CD14-positive monocyte (primary cell): ENCODE measurements around the gene COL19A1. TPM values are rescaled to one million over a fixed set of nuclear protein-coding genes. Genes with fewer than 3 reads are reported as not detected.

ENCODE experiments used
- DNase-seq, 3 donors: peaks; one replicate each; pipeline ENCODE4 v3.0.0-alpha.2; 2011 to 2022
- H2AFZ ChIP-seq: 2 replicates; pipeline ENCODE4 v1.6.0; 2012; ENCODE audit warnings: mild to moderate bottlenecking, low read depth, low read length, inconsistent platforms; ENCODE audit not compliant: insufficient read depth, poor library complexity, severe bottlenecking
- H3K27ac ChIP-seq, 2 donors: 1 replicate in 1 of 2; 2 replicates in 1 of 2; pipeline ENCODE4 v1.5.1; 2012 to 2013; ENCODE audit warnings: low read length in 2 of 2, control low read depth in 1 of 2, inconsistent platforms in 1 of 2, low read depth in 1 of 2, mild to moderate bottlenecking in 1 of 2
- H3K27me3 ChIP-seq, 2 donors: one replicate each; pipeline versions ENCODE4 v1.6.0 to v1.6.1; 2011 to 2013; ENCODE audit warnings: low read length in 2 of 2; ENCODE audit not compliant: control insufficient read depth in 2 of 2, insufficient read depth in 2 of 2
- H3K36me3 ChIP-seq, 2 donors: replicated peaks in 1 of 2; 1 replicate in 1 of 2; 2 replicates in 1 of 2; pipeline versions ENCODE4 v1.5.1 to v1.6.1; 2012 to 2013; ENCODE audit warnings: low read length in 2 of 2, control low read depth in 1 of 2, inconsistent platforms in 1 of 2, mild to moderate bottlenecking in 1 of 2; ENCODE audit not compliant: insufficient read depth in 2 of 2, control insufficient read depth in 1 of 2
- H3K4me1 ChIP-seq, 2 donors: 1 replicate in 1 of 2; 2 replicates in 1 of 2; pipeline versions ENCODE4 v1.5.1 to v1.6.1; 2012 to 2013; ENCODE audit warnings: low read length in 2 of 2, control low read depth in 1 of 2, inconsistent platforms in 1 of 2, mild to moderate bottlenecking in 1 of 2, moderate library complexity in 1 of 2; ENCODE audit not compliant: insufficient read depth in 2 of 2, control insufficient read depth in 1 of 2
- H3K4me2 ChIP-seq: replicated peaks from 2 replicates; pipeline ENCODE3; 2012; ENCODE audit warnings: low read length, moderate library complexity, mild to moderate bottlenecking; ENCODE audit not compliant: poor library complexity, severe bottlenecking; ENCODE audit errors: extremely low read depth
- H3K4me3 ChIP-seq, 3 experiments: fragments of 200-600 bp in 1 of 3; sonication (generic) in 1 of 3; replicated peaks in 1 of 3; 1 replicate in 2 of 3; 2 replicates in 1 of 3; pipeline ENCODE4 v1.5.1; 2011 to 2013; ENCODE audit warnings: low read length in 3 of 3, mild to moderate bottlenecking in 3 of 3, control low read depth in 2 of 3, low read depth in 2 of 3, inconsistent platforms in 1 of 3, moderate library complexity in 1 of 3
- H3K79me2 ChIP-seq: 2 replicates; pipeline ENCODE4 v1.6.0; 2012; ENCODE audit warnings: mild to moderate bottlenecking, control low read depth, inconsistent platforms, low read length, moderate library complexity; ENCODE audit not compliant: insufficient read depth
- H3K9ac ChIP-seq: 2 replicates; pipeline ENCODE4 v1.6.0; 2017; ENCODE audit warnings: low read length, mild to moderate bottlenecking; ENCODE audit not compliant: insufficient read depth, poor library complexity, severe bottlenecking
- H3K9me3 ChIP-seq, 2 donors: replicated peaks in 1 of 2; 1 replicate in 1 of 2; 2 replicates in 1 of 2; pipeline versions ENCODE4 v1.5.1 to v1.6.1; 2012 to 2013; ENCODE audit warnings: low read length in 2 of 2, control low read depth in 1 of 2; ENCODE audit not compliant: control insufficient read depth in 1 of 2, insufficient read depth in 1 of 2
- H4K20me1 ChIP-seq: 2 replicates; pipeline ENCODE4 v1.6.0; 2012; ENCODE audit warnings: mild to moderate bottlenecking, low read length, control low read depth, moderate library complexity; ENCODE audit not compliant: insufficient read depth
- H3K27ac Mint-ChIP-seq, 7 donors: one replicate each; pipeline ENCODE4 v1.8.0; 2020; ENCODE audit warnings: mild to moderate bottlenecking in 7 of 7, mixed read lengths in 7 of 7, moderate library complexity in 6 of 7, inconsistent platforms in 2 of 7
- H3K27me3 Mint-ChIP-seq, 3 donors: one replicate each; pipeline ENCODE4 v1.8.0; 2021 to 2022; ENCODE audit warnings: low read depth in 3 of 3, mild to moderate bottlenecking in 3 of 3, mixed read lengths in 3 of 3, moderate library complexity in 3 of 3, inconsistent platforms in 1 of 3
- H3K36me3 Mint-ChIP-seq, 2 donors: one replicate each; pipeline ENCODE4 v1.8.0; 2020; ENCODE audit warnings: mixed read lengths in 2 of 2, inconsistent platforms in 1 of 2, mild to moderate bottlenecking in 1 of 2
- H3K4me1 Mint-ChIP-seq: one replicate; pipeline ENCODE4 v1.8.0; 2020; ENCODE audit warnings: mild to moderate bottlenecking, mixed read lengths
- H3K4me3 Mint-ChIP-seq, 2 donors: one replicate each; pipeline ENCODE4 v1.8.0; 2020; ENCODE audit warnings: mild to moderate bottlenecking in 2 of 2, mixed read lengths in 2 of 2, moderate library complexity in 1 of 2
- H3K9me3 Mint-ChIP-seq, 7 donors: one replicate each; pipeline ENCODE4 v1.8.0; 2020 to 2022; ENCODE audit warnings: mixed read lengths in 7 of 7, mild to moderate bottlenecking in 6 of 7, moderate library complexity in 6 of 7, inconsistent platforms in 2 of 7
- CTCF ChIP-seq: fragments of 200-600 bp; IDR thresholded peaks from one replicate; pipeline ENCODE4 v1.8.0; 2022; ENCODE audit warnings: antibody characterized with exemption, mild to moderate bottlenecking
- WGBS: methylation state at CpG from one replicate; pipeline ENCODE4 v1.1.5; 2013; ENCODE audit warnings: missing lambda C conversion rate; ENCODE audit not compliant: insufficient coverage; 5-methylcytosine and 5-hydroxymethylcytosine counted together
- intact Hi-C, 2 donors: fragments of 100-400 bp; cut with micrococcal nuclease; formaldehyde crosslinking; loops; one replicate each; pipeline versions ENCODE4 v1.15.0 to v1.15.1; 2023
- polyA plus RNA-seq, 3 donors: library from polyadenylated mRNA; depleted of rRNA in 1 of 3; unstranded in 2 of 3; stranded (reverse) in 1 of 3; fragments of 300-500 nt in 2 of 3; fragments of >200 nt in 1 of 3; fragmentation: Illumina TruSeq in 2 of 3; gene quantifications; 1 replicate in 2 of 3; 2 replicates in 1 of 3; pipeline ENCODE4 v1.2.3, GENCODE V29; 2012 to 2021

COL19A1 gene
- polyA plus RNA-seq, 3 donors: not detected

DNA sequence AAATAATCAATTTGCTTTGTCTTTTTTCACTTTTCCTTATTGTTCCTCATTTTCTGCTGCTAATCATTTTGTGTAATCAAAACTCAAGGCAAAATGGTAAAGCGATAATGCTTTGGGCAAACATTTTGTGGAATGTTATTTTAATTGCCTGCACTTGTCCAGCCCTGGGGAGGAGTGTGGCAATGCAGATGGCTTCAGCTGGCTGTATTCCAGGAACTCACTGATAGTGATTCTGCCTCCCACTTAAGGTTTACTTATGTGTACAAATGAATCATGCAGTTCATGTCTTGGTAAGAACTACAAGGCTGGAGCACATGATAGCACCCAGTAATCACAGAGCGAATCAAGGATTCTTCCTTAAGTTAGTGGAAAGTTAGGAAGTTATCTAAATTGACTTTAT is 107.8 kb downstream of the COL19A1 start:
- no peaks in the 10 kb centered on the region for H3K27me3 ChIP-seq
- no peak for TF ChIP-seq CTCF
- H3K9me3 ChIP-seq: no peaks in the 10 kb centered on the region
- H3K9me3 Mint-ChIP-seq: peaks cover 0 to 2% (median 0%) of the 10 kb centered on the region in 7 donors
- H4K20me1 ChIP-seq: no peaks in the 10 kb centered on the region
- H3K27ac Mint-ChIP-seq: no peak overlapping the region
- no peak overlapping the region for H3K9ac ChIP-seq
- no peaks in the 10 kb centered on the region for H3K79me2 ChIP-seq
- no peaks in the 10 kb centered on the region for H3K4me1 Mint-ChIP-seq
- H3K36me3 Mint-ChIP-seq: no peaks in the 10 kb centered on the region
- H3K27me3 Mint-ChIP-seq: no peaks in the 10 kb centered on the region
- H3K4me3 ChIP-seq: no peak overlapping the region
- H3K4me2 ChIP-seq: no peak overlapping the region
- no peak overlapping the region for H3K27ac ChIP-seq
- no peaks in the 10 kb centered on the region for H3K36me3 ChIP-seq
- H2AFZ ChIP-seq: no peak overlapping the region
- H3K4me1 ChIP-seq: no peaks in the 10 kb centered on the region
- intact Hi-C loops: no loop called here
- no CpG with 5 or more reads among the region's 2 CpGs for WGBS
- DNase-seq: no peak
- H3K4me3 Mint-ChIP-seq: no peak overlapping the region

- H3K27me3 Mint-ChIP-seq: peaks cover 0 to 4% (median 0%) of the 10 kb centered on the region in 3 donors
- H3K4me1 Mint-ChIP-seq: no peaks in the 10 kb centered on the region
- no peak for DNase-seq
- H3K36me3 Mint-ChIP-seq: no peaks in the 10 kb centered on the region
- no peaks in the 10 kb centered on the region for H3K9me3 ChIP-seq
- no peaks in the 10 kb centered on the region for H4K20me1 ChIP-seq
- WGBS: 90% methylated on average over 1 of the region's 4 CpGs
- no peak overlapping the region for H3K27ac Mint-ChIP-seq
- H3K4me3 Mint-ChIP-seq: no peak overlapping the region
- H3K27me3 ChIP-seq: no peaks in the 10 kb centered on the region
- H3K4me2 ChIP-seq: no peak overlapping the region
- H3K79me2 ChIP-seq: no peaks in the 10 kb centered on the region
- intact Hi-C loops: no loop called here
- no peaks in the 10 kb centered on the region for H3K4me1 ChIP-seq
- H3K4me3 ChIP-seq: no peak overlapping the region
- peaks cover 0 to 1% (median 0%) of the 10 kb centered on the region in 7 donors for H3K9me3 Mint-ChIP-seq
- H3K9ac ChIP-seq: no peak overlapping the region
- H2AFZ ChIP-seq: no peak overlapping the region
- no peaks in the 10 kb centered on the region for H3K36me3 ChIP-seq
- TF ChIP-seq CTCF: no peak
- no peak overlapping the region for H3K27ac ChIP-seq
These were observed 110.3 kb downstream of the COL19A1 start for GRCh38 chr6:69976591-69977090.
